Adrenal gland (tissue), 12 donors: ENCODE results near the gene ABHD6. TPM values are rescaled to one million over a fixed set of nuclear protein-coding genes. Genes with fewer than 3 reads are reported as not detected.

ENCODE experiments used
- DNase-seq, 7 donors: peaks; one replicate each; pipeline ENCODE4 v3.0.0-alpha.2; 2019 to 2020
- H3K27ac ChIP-seq, 5 donors: fragments of 200-600 bp; sonication (generic) in 4 of 5; 1 replicate in 3 of 5; 2 replicates in 2 of 5; pipeline versions ENCODE4 v1.5.1 to v1.8.0; 2016 to 2020; ENCODE audit warnings: mild to moderate bottlenecking in 1 of 5
- H3K27me3 ChIP-seq: fragments of 200-600 bp; 2 replicates; pipeline ENCODE4 v1.8.0; 2021
- H3K36me3 ChIP-seq, 2 donors: fragments of 200-600 bp; replicated peaks in 1 of 2; 1 replicate in 1 of 2; 2 replicates in 1 of 2; pipeline versions ENCODE4 v1.5.1 to v1.8.0; 2018 to 2022
- H3K4me1 ChIP-seq, 2 donors: fragments of 200-600 bp; replicated peaks in 1 of 2; 1 replicate in 1 of 2; 2 replicates in 1 of 2; pipeline versions ENCODE4 v1.5.1 to v1.8.0; 2018 to 2021
- H3K4me3 ChIP-seq, 4 donors: fragments of 200-600 bp; sonication (generic) in 3 of 4; one replicate each; pipeline ENCODE4 v1.5.1; 2016 to 2018
- H3K9me3 ChIP-seq, 3 donors: fragments of 200-600 bp; sonication (generic) in 1 of 3; replicated peaks in 1 of 3; 1 replicate in 2 of 3; 2 replicates in 1 of 3; pipeline versions ENCODE4 v1.5.1 to v1.8.0; 2016 to 2021
- POLR2A ChIP-seq, 2 donors: fragments of 450-650 bp; IDR thresholded peaks; one replicate each; pipeline ENCODE4 v1.6.1; 2017; ENCODE audit warnings: antibody characterized with exemption in 2 of 2, mild to moderate bottlenecking in 2 of 2, moderate library complexity in 1 of 2
- whole genome bisulfite sequencing, 4 donors: extraction: QIAGEN DNeasy Blood & Tissue Kit in 2 of 4; methylation state at CpG; one replicate each; pipeline versions ENCODE4 v1.1.5 to v1.1.7; 2013 to 2017; 5-methylcytosine and 5-hydroxymethylcytosine counted together
- intact Hi-C, 2 donors: fragments of 100-400 bp; cut with DNase I; formaldehyde crosslinking; loops; one replicate each; pipeline versions ENCODE4 v1.14.1 to v1.15.0; 2022 to 2023
- polyA plus RNA-seq, 3 donors: library from polyadenylated mRNA; stranded (reverse); fragments of 200-250 nt in 2 of 3; fragments of 350-450 nt in 1 of 3; fragmentation: Illumina TruSeq in 1 of 3; extraction: RNeasy Lipid Tissue Mini Kit (QIAGEN cat#74804) in 1 of 3; gene quantifications; one replicate each; pipeline ENCODE4 v1.2.3, GENCODE V29; 2013 to 2014
- total RNA-seq, 9 donors: library from RNA; depleted of rRNA in 4 of 9; stranded (reverse); fragments of >200 nt in 4 of 9; fragments of 120-200 nt in 1 of 9; fragmentation: NEBNext Ultra II Directional in 1 of 9; extraction: Animal tissue kit (Norgen Biotek cat#: 25700) in 1 of 9; gene quantifications; one replicate each; pipeline versions ENCODE4 v1.1.0 to v1.2.4, GENCODE V29; 2013 to 2023
- TF ChIP-seq, protein P1 (sequence below), 6 experiments: fragments of 450-650 bp in 4 of 6; fragments of 200-600 bp in 2 of 6; sonication (generic) in 1 of 6; IDR thresholded peaks; 1 replicate in 5 of 6; 2 replicates in 1 of 6; pipeline versions ENCODE4 v1.5.1 to v1.8.0; 2016 to 2021; ENCODE audit warnings: antibody characterized with exemption in 6 of 6, mild to moderate bottlenecking in 2 of 6, moderate library complexity in 1 of 6
- donor health status: healthy with polysubstance abuse.
- donor health status: Bipolar disorder and iron deficiency.
- donor health status: DM: yes; HTN: yes; CAD: no.
- donor health status: DM: no; HTN: no; CAD: no.
- donor health status: DM: no; HTN: no; CAD: no.
- donor health status: DM: yes; HTN: yes; CAD: no.

The ABHD6 gene
- total and polyA plus RNA-seq, 12 donors, result 10.2 to 57.3 (median 27.7) TPM

- Histone ChIP-seq H3K9me3 (no peaks in the 10 kb centered on the region), H3K4me3 (no peak overlapping the region), H3K27me3 (no peaks in the 10 kb centered on the region), H3K4me1 (no peaks in the 10 kb centered on the region), H3K27ac (no peak overlapping the region), H3K36me3 (no peaks in the 10 kb centered on the region)
- TF ChIP-seq, protein P1, sequence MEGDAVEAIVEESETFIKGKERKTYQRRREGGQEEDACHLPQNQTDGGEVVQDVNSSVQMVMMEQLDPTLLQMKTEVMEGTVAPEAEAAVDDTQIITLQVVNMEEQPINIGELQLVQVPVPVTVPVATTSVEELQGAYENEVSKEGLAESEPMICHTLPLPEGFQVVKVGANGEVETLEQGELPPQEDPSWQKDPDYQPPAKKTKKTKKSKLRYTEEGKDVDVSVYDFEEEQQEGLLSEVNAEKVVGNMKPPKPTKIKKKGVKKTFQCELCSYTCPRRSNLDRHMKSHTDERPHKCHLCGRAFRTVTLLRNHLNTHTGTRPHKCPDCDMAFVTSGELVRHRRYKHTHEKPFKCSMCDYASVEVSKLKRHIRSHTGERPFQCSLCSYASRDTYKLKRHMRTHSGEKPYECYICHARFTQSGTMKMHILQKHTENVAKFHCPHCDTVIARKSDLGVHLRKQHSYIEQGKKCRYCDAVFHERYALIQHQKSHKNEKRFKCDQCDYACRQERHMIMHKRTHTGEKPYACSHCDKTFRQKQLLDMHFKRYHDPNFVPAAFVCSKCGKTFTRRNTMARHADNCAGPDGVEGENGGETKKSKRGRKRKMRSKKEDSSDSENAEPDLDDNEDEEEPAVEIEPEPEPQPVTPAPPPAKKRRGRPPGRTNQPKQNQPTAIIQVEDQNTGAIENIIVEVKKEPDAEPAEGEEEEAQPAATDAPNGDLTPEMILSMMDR (IDR thresholded peaks at IDR 0.05), result no peak
- no peak for TF ChIP-seq POLR2A (IDR thresholded peaks at IDR 0.05)
- 53 to 83% (median 73%) methylated on average over 4 of the region's 4 CpGs for WGBS, 4 donors
- DNase-seq, result no peak
- intact Hi-C loops, result no loop called here
Observed at GRCh38 chr3:58207954-58208353, 29.6 kb upstream of the ABHD6 start.

DNA sequence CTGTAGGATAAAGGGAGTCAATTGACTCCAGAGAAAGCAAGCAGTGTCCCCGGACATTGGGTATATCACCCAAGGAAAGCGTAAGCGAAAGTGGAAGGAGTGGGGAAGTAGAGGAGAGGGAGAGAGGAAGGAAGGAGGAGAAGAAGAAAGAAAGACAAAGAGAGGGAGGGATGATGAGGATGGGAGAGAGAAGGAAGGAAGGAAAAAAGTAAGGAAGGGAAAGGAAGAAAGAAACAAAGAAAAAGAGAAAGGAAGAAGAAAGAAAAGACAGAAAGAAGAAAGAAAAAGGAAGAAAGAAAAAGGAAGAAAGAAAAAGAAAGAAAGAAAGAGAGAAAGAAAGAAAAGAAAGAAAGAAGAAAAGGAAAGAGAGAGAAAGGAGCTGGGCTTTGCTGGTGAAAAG lies 27.7 kb upstream of the ABHD6 start:
- TF ChIP-seq, protein P1 (IDR thresholded peaks at IDR 0.05), result no peak
- no peak for TF ChIP-seq POLR2A (IDR thresholded peaks at IDR 0.05)
- H3K27me3 ChIP-seq, result no peaks in the 10 kb centered on the region
- H3K27ac ChIP-seq, result peak overlapping the region in 1 of 5 donors; percentile 10
- no peaks in the 10 kb centered on the region for H3K9me3 ChIP-seq
- no peak overlapping the region for H3K4me3 ChIP-seq
- no peaks in the 10 kb centered on the region for H3K4me1 ChIP-seq
- intact Hi-C loops, result no loop called here
- 68 to 82% (median 76%) methylated on average over 3 of the region's 3 CpGs for WGBS, 4 donors
- H3K36me3 ChIP-seq, result no peaks in the 10 kb centered on the region
- no peak for DNase-seq

- Histone ChIP-seq H3K36me3 (no peaks in the 10 kb centered on the region), H3K4me1 (no peaks in the 10 kb centered on the region), H3K4me3 (no peak within 1 kb of the TSS), H3K27me3 (no peaks in the 10 kb centered on the region), H3K27ac (peak within 1 kb of the TSS in 2 of 5 donors; percentile 12 to 54), H3K9me3 (no peaks in the 10 kb centered on the region)
- TF ChIP-seq, protein P1 (IDR thresholded peaks at IDR 0.05), result no peak
- no peak for TF ChIP-seq POLR2A (IDR thresholded peaks at IDR 0.05)
- intact Hi-C loops, result no loop called here
- WGBS, 4 donors, result 59 to 74% (median 70%) methylated on average over 11 to 14 of the region's 14 CpGs
- peak in 3 of 7 donors; percentile 16 to 62 (median 43) for DNase-seq
Observed at GRCh38 chr3:58210761-58211460, 26.7 kb upstream of the ABHD6 start, which contains the start of gene DNASE1L3. Gene DNASE1L3, minus strand, starts transcription at chr3:58210972. Its CDS starts 66 bp downstream, at chr3:58210906.

GRCh38 chr3:58214484-58215316 lies 22.9 kb upstream of the ABHD6 start:
- Histone ChIP-seq H3K4me1 (peaks cover 0 to 9% of the 10 kb centered on the region in 2 donors), H3K27ac (no peak overlapping the region), H3K27me3 (no peaks in the 10 kb centered on the region), H3K9me3 (no peaks in the 10 kb centered on the region), H3K36me3 (no peaks in the 10 kb centered on the region), H3K4me3 (no peak overlapping the region)
- intact Hi-C loops, result no loop called here
- 59 to 75% (median 61%) methylated on average over 7 of the region's 7 CpGs for WGBS, 4 donors
- DNase-seq, result peak in 1 of 7 donors; percentile 18
- no peak for TF ChIP-seq POLR2A (IDR thresholded peaks at IDR 0.05)
- TF ChIP-seq, protein P1 (IDR thresholded peaks at IDR 0.05), result peak in 2 of 6 experiments; percentile 11 to 14
